GM15510 (cell line): ENCODE measurements around the gene FBXW11.

Experiments used
- POLR2A ChIP-seq: IDR thresholded peaks from 3 replicates; pipeline ENCODE4 v1.6.1; 2011; ENCODE audit warnings: borderline replicate concordance; ENCODE audit not compliant: insufficient read length; ENCODE audit errors: extremely low read depth

Gene FBXW11

DNA sequence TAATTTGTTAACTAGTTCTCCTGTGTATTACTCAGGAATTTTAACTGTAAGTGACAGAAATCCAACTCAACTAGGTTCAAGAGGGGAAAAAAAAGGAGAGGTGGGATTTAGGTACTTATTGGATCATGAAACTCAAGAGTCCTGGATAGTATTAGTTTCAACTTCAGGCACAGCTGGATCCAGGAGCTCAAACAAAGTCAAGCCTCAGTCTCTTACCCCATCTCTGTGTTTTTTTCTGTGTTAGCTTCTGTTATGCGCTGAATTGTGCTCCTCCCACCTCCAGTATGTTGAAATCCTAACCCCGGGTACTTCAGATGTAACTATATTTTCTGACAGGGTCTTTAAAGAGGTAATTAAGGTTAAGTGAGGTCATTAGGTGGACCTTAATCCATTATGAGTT lies 167.3 kb downstream of the FBXW11 start:
- no peak for TF ChIP-seq POLR2A

- TF ChIP-seq POLR2A = no peak
Observed at GRCh38 chr5:171838066-171838465, 168.4 kb downstream of the FBXW11 start.

DNA sequence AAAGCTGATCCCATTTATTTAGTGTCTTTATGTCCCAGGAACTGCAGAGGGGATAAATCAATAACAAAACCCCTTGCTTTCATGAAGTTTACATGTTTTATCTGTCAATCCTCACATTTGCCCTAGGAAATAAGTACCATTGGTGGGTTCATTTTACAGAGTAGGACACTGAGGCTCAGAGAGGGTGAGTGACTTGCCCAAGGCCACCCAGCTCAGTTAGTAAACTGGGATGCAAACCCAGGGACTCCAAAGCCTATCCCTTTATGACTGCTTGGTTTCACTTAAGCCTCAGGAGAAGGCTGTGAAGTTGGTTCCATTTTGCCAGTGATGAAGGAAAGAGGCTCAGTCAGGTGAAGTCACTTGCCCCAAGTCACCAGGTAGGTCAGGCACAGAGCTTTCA lies 168.9 kb downstream of the FBXW11 start:
- no peak for TF ChIP-seq POLR2A

DNA sequence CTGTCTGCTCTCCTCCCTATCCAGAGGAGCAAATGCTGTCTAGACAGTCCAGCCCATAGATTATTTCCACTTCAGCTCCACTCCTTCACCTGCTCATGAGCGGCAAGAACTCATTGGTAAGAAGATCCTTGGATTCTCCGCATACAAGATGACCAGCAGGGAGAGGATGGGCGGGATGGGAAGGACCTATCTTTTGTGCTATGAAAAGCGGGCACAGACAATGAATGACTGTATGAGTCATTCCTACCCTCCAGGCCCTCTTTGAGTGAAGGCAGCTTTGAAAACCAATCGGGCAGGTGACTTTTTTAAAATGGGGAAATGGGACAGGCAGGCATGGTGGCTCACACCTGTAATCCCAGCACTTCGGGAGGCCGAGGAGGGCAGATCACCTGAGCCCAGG lies 171.4 kb downstream of the FBXW11 start:
- no peak for TF ChIP-seq POLR2A

DNA sequence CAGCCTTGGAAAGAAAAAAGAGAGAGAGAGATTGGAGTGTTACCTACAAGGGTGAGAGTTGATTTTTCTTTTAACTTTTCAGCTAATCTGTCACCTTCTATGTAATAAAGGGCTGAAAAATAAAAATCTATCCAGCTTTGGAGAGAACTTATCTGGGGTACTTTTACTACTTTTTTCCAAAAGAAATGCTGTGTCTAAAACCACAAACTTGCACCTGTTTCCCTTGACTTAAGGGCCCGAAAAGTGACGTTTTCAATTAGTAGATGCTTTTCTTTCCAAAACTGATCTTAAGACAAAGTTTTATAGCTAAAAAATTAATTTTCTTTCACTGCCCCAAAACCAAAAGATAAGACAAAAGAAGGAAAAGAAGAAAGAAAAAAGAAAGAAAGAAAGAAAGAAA lies 172.0 kb downstream of the FBXW11 start:
- no peak for TF ChIP-seq POLR2A

DNA sequence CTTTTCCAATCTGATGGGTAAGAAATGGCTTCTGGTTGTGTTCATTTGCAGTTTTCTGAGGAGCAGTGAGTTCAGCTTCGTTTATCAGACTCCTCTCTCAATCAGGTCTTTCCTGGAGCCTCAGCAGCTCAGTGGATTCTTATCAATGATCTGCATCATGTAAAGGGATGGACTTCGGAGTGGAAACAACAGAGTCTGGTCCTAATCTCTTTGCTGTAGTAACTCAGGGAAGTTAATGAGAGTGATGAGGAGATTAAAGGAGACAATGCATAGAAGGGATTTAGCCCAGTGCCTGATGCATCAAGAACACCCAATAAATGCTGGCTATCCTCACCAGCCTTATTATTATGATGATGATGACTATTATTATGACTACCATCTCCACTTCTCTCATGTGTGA lies 173.7 kb downstream of the FBXW11 start:
- no peak for TF ChIP-seq POLR2A

- no peak for TF ChIP-seq POLR2A
Observed at GRCh38 chr5:171830686-171831085, 175.8 kb downstream of the FBXW11 start.

GRCh38 chr5:171827162-171827561 lies 179.3 kb downstream of the FBXW11 start:
- no peak for TF ChIP-seq POLR2A

GRCh38 chr5:171826132-171826531 lies 180.3 kb downstream of the FBXW11 start:
- TF ChIP-seq POLR2A = no peak

- TF ChIP-seq POLR2A = no peak
Observed at GRCh38 chr5:171825051-171825450, 181.4 kb downstream of the FBXW11 start.

GRCh38 chr5:171823269-171823668 lies 183.2 kb downstream of the FBXW11 start:
- TF ChIP-seq POLR2A = no peak

- no peak for TF ChIP-seq POLR2A
Observed at GRCh38 chr5:171821286-171821685, 185.2 kb downstream of the FBXW11 start.

DNA sequence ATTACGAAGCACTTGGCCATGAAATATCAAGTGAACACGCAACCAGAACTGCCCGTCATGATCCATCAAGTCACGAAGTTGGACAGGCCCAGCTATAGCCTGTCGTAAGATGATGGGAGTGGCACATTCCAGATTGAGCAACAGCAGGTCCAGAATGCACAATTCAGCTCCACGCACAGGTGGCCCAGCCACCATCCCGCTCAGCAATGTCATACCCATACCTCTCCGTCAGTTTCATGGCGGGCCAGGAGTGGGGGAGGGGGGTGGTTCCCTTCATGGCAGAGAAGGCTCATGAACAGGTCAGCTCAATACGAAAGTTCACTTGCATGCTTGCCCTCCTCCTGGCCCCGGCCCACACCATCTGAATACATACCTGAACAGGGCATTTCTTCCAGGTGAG lies 185.9 kb downstream of the FBXW11 start:
- no peak for TF ChIP-seq POLR2A

- no peak for TF ChIP-seq POLR2A
Observed at GRCh38 chr5:171816666-171817065, 189.8 kb downstream of the FBXW11 start.

GRCh38 chr5:171813813-171814490 lies 192.5 kb downstream of the FBXW11 start:
- TF ChIP-seq POLR2A = no peak

- TF ChIP-seq POLR2A = no peak
Observed at GRCh38 chr5:171813270-171813669, 193.2 kb downstream of the FBXW11 start.
